Activated CD8-positive, alpha-beta memory T cell treated with anti-CD3 and anti-CD28 coated beads, Interleukin-2, amount 50 U/mL, for 4 hours (primary cell): Measurements from ENCODE around the gene TFEB.
A peak's percentile ranks its signal among the peaks of the same experiment; 100 is the strongest.
"Not testable (repeated sequence)": the region's sequence is repeated elsewhere in the genome, so short reads cannot be mapped to it uniquely, and the experiment has no call there.

ENCODE experiments used
- DNase-seq: peaks from one replicate; pipeline ENCODE4 v3.0.0-alpha.2; 2020

TFEB gene

GRCh38 chr6:41735427-41736185 is at the start of gene TFEB:
Gene TFEB, minus strand, starts transcription at chr6:41735608. Its CDS starts 44,395 bp downstream, at chr6:41691213.
- DNase-seq: peak; percentile 96

- no peak for DNase-seq
These were observed 49.3 kb upstream of the TFEB start for GRCh38 chr6:41784581-41785171.

DNA sequence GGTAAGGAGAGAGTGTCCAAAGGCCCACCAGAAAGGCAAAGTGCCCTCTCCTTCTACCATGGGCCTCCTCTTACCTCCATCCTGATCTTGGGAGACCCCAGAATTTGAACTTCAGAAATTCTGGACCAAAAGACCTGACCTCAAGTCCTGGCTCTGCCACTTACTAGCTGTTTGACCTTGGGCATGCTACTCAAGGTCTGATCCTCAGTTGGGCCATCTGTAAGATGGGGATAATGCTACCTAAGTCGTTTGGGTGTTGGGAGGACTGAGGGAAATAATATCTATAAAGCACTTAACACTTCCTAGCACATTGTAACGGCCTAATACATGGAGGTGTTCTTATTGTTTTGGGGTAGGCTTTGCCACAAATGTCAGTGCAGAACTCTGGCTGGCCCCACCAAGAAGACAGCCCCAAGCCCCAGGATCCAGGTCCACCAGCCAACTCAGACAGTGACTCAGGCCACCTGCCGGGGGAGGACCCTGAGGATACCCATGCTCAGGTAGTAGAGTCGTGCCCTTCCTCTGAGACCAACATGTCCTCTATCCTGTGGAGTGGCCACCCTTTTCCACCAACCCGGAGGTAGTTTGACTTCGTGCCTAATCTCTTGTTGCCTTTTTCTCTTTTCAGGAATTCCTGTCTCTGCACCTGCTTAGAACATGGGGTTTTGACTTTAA is 47.8 kb upstream of the TFEB start:
- no peak for DNase-seq

DNA sequence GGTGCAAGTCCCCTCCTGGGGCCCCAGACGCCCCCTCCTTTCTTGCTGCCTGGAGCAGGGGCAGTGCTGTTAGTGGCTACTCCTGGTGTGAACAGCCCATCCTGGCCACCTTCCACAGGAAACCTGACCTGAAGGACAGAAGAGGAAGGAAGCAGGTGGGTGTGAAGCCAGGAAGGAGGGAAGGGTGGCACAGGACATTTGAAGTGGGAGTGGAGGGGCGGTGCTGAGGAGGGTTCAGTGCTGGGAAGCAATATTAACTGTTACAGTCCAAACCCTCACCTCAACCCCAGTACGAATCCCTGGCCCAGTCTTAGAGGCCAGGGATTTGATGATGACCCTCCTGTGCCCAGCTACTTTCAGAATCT is 45.9 kb upstream of the TFEB start:
- DNase-seq: no peak

- no peak for DNase-seq
These were observed 45.4 kb upstream of the TFEB start, which contains the start of gene PRICKLE4 for GRCh38 chr6:41780551-41781365. Gene PRICKLE4, plus strand, starts transcription at chr6:41780782. Its CDS starts 2,692 bp downstream, at chr6:41783474.

GRCh38 chr6:41779788-41780550 is 44.6 kb upstream of the TFEB start, which contains the start of gene FRS3:
Gene FRS3, minus strand, starts transcription at chr6:41779900. Its CDS starts 2,913 bp downstream, at chr6:41776987.
- DNase-seq: peak; percentile 100

DNA sequence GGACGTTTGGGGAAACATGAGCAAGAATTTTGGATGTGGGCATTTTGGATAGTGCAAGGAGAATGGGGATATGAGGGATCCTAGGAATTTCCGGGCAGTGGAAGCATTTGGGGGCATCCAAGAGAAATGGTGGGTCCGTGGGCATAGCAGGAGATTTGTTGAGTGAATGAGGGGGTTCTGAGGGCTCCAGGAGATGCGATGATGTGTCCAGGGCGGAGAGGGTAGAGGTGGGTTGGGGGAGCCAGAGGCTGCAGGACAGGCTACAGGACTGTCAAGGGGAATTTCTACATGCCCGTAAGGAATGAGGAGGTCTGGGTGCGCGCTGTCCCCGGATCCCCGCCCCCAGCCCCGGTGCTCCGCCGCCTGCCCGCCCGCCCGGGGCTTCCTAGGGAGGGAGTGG is 43.9 kb upstream of the TFEB start:
- peak; percentile 28 for DNase-seq

- DNase-seq: no peak
These were observed 43.5 kb upstream of the TFEB start for GRCh38 chr6:41778895-41779294.

DNA sequence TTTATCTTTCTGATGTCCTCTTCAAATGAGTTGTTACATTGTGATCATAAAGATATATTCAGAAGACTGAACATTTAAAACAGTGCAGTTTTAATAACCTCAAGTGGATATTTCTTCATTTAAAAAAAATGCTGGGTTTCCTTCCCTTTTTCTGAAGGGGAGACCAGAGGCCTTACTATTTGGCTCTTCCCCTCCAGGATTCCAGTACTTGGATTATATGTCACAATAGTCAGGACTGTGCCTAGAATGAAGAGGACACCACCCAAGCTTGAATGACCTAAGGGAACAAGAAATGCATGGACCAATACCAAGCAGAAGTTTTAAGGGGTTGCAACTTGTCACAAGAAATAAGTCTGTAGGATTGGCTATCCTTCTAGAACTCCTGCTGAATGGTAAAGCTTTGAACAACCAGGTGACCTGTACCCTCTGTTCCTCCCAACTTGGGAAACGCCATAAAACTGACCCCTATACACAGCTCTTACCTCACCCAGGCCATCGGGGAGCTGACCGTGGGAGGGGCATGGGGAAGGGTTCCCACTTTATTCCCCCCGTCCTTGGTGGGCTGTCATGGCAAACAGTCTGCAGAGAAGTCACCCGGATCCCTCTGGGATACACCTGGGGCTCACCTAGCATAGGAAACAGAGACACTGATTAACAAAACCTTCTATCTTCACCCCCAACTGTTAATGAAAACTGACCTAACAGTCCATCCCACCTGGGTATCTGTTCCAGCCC is 42.3 kb upstream of the TFEB start:
- DNase-seq: no peak

DNA sequence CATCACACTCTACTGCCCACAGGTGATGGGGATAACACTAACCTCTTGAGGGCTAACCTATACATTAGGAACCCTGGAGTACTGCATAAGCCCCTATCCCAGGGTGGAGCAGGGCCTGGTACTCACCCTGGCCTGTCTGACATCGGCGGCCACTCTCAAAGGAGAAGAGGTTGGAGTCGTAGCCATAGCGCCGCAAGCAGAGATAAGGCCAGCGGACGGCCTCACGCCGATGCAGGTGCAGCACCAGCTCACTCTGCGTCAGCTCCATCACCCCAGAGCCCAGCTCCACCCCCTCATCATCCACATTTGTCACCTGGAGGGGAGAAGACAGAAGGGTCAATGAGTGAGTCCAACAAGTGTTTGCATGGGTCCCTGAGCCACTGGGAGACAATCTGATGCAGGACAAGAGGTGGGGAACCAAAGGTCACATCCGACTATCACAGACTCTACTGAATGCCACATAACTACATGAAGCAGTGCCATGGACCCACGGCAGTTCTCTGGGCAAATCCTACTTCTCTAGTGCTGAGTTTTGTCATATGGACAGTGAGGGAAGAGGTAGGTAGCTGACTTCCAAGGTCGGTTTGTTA is 40.0 kb upstream of the TFEB start:
- no peak for DNase-seq

DNA sequence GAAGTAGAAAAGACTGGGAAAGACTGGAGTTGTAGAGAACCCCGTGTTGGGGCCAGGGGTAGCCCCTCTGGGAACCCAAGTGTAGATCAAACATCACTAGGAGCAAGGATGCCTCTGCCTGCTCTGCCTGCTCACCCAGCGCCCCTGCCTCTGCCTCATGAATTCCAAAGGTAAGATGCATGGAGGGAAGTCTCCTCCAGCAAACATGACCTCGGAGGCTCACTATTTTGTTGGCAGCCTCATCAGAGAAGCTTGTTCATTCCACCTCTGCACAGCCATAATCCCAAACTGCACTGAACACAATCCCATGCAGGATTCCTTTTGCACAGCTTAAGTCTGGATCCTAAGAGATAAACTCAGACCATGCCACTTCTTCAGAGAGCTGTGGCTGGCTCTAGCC is 39.4 kb upstream of the TFEB start:
- no peak for DNase-seq

DNA sequence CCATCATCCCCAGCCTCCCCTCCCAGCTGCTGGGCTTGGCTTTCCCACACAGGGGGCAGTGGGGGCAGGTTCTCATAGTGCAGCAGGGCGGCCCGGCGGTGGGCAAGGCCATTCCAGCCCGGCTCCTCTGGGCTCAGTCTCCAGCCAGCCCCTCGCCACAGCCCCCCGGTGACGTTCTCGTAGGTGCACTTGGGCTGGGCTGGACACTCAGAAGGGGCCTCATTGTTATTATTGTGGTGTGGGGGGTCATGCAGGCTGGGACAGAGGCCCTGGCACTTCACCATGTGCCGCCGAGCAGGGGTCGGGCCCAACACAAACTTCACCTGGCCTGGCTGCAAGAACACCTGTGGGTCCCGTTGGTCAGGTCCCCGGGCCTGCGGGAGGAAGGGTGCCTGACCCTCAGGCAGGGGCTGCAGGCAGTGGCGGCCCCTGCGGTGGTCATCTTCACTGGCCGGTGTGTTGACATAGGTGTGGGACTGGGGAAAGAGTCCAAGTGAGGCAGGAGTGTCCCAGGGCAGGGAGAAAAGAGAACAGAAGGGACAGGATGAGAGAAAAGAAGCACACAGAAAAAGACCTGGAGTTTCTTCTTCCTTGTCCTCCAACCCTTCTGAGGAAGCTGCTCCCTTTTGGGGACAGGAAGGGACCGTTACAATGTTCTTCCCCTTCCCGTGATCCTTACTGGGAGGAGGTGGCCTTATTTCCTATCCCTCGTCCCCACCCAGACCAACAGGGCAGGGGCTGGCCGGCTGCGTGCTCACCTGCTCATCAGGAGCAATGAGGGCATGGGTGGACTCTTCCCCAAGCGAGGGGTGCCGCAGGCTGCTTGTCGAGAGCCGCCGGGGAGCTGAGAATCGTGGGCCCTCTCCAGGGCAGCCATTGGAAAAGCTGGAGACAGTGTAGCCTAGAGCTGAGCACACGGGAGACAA is 35.9 kb upstream of the TFEB start:
- no peak for DNase-seq

DNA sequence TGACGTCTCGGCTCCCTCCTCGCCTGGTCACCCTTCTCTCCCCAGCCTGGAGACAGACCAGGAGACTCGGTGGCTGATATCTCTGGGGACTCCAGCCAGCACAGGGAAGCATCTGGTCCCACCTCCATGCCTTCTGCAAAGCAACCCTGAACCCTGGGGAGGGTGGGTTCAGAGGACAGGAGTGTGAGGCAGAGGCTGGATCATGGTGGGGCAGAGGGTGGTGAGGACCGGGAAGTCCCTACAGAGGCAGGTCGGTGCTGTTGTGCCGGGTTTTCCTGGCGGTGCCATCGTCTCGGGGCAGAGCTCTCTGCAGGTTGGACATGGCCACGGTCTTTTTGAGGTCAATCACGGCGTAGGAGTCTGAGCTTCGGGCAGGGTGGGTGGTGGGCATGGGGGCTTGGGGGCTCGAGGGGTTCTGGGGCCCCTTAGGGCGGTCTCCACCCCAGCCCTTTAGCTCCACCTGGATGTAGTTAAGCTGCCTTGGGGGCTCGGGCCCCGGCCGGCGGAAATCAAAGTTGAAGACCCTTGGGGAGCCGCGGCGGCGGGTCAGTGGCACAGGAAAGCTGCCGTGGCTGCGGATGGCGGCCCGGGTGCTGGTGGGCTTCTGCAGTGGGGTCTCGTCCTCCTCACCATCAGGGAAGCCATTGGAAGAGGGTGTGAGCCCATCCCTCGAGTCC is 35.1 kb upstream of the TFEB start:
- no peak for DNase-seq

GRCh38 chr6:41769376-41769775 is 34.0 kb upstream of the TFEB start:
- no peak for DNase-seq

- DNase-seq: no peak
These were observed 33.3 kb upstream of the TFEB start for GRCh38 chr6:41768545-41769308.

- no peak for DNase-seq
These were observed 31.9 kb upstream of the TFEB start for GRCh38 chr6:41767112-41767833.

GRCh38 chr6:41766043-41766664 is 30.7 kb upstream of the TFEB start:
- DNase-seq: not testable (repeated sequence)
